22Rv1 (cell line): ENCODE data around the gene PPCDC.

ENCODE experiments used
- H3K27ac ChIP-seq: fragments of 450-650 bp; 2 replicates; pipeline ENCODE4 v1.5.1; 2017
- CTCF ChIP-seq: fragments of 450-650 bp; IDR thresholded peaks from 2 replicates; pipeline ENCODE4 v1.5.1; 2017; ENCODE audit warnings: mild to moderate bottlenecking
- ZFX ChIP-seq: fragments of 450-650 bp; IDR thresholded peaks from 2 replicates; pipeline ENCODE4 v1.6.1; 2017; ENCODE audit warnings: antibody characterized with exemption, borderline replicate concordance

The PPCDC gene

GRCh38 chr15:75051711-75052110 lies 28.3 kb downstream of the PPCDC start:
- TF ChIP-seq CTCF (no peak), ZFX (no peak)
- no peak overlapping the region for H3K27ac ChIP-seq

- no peak for TF ChIP-seq ZFX
- no peak overlapping the region for H3K27ac ChIP-seq
Measured at GRCh38 chr15:75052972-75053747, 29.8 kb downstream of the PPCDC start.

- H3K27ac ChIP-seq = 0 out of 2 replicates have a peak overlapping the region, but pooled peaks have one; percentile 15
- TF ChIP-seq CTCF (no peak), ZFX (no peak)
Measured at GRCh38 chr15:75053748-75054125, 30.3 kb downstream of the PPCDC start.

- H3K27ac ChIP-seq = 0 out of 2 replicates have a peak overlapping the region, but pooled peaks have one; percentile 15
- TF ChIP-seq CTCF (no peak), ZFX (no peak)
Measured at GRCh38 chr15:75054172-75054897, 30.9 kb downstream of the PPCDC start.

GRCh38 chr15:75056036-75056435 lies 32.6 kb downstream of the PPCDC start:
- H3K27ac ChIP-seq = no peak overlapping the region
- TF ChIP-seq ZFX (no peak), CTCF (no peak)

- H3K27ac ChIP-seq = no peak overlapping the region
- TF ChIP-seq CTCF (no peak), ZFX (no peak)
Measured at GRCh38 chr15:75058127-75058905, 34.9 kb downstream of the PPCDC start.

GRCh38 chr15:75059607-75060006 lies 36.2 kb downstream of the PPCDC start:
- TF ChIP-seq CTCF = no peak
- no peak for TF ChIP-seq ZFX
- no peak overlapping the region for H3K27ac ChIP-seq
